PC-9 (cell line): ENCODE results near the gene M6PR. TPM values are rescaled to one million over a fixed set of nuclear protein-coding genes. Genes with fewer than 3 reads are reported as not detected.
"Not testable (repeated sequence)": the region's sequence is repeated elsewhere in the genome, so short reads cannot be mapped to it uniquely, and the experiment has no call there.

Experiments used
- BruUV-seq: library from RNA; stranded (reverse); fragments of 400-500 nt; replicated peaks from 2 replicates; lab custom pipeline; 2021; lab: Mats Ljungman, UMichigan
- CTCF ChIA-PET: fragments of 300-600 bp; sonication (Branson Sonifier 250); formaldehyde crosslinking; loops from one replicate; lab custom pipeline; 2022; ENCODE audit warnings: antibody characterized with exemption; lab: Charles Lee
- POLR2A ChIA-PET: fragments of 300-600 bp; sonication (Branson Sonifier 250); formaldehyde crosslinking; loops from one replicate; lab custom pipeline; 2022; ENCODE audit warnings: antibody characterized with exemption; ENCODE audit not compliant: unreplicated experiment; lab: Charles Lee
- DNase-seq, 2 experiments: peaks; one replicate each; pipeline versions ENCODE4 v3.0.0 to v3.0.0-alpha.2; 2015 to 2022; ENCODE audit warnings: mixed read lengths in 1 of 2
- H2AFZ ChIP-seq: fragments of 200-600 bp; sonication (generic); 2 replicates; pipeline ENCODE4 v1.8.1; 2017; ENCODE audit warnings: antibody characterized with exemption
- H3F3A ChIP-seq: fragments of 200-600 bp; sonication (generic); 2 replicates; pipeline ENCODE4 v1.8.1; 2017; ENCODE audit warnings: antibody characterized with exemption, mild to moderate bottlenecking, low read depth; ENCODE audit not compliant: insufficient read depth
- H3K27ac ChIP-seq: fragments of 200-600 bp; sonication (generic); 2 replicates; pipeline ENCODE4 v1.6.1; 2016; ENCODE audit warnings: mixed run types
- H3K27me3 ChIP-seq: fragments of 200-600 bp; sonication (generic); 2 replicates; pipeline ENCODE4 v1.6.1; 2016; ENCODE audit warnings: low read depth, mixed run types; ENCODE audit not compliant: insufficient read depth
- H3K36me3 ChIP-seq: fragments of 200-600 bp; sonication (generic); 2 replicates; pipeline ENCODE4 v1.6.1; 2016; ENCODE audit warnings: low read depth, mixed run types
- H3K4me1 ChIP-seq: fragments of 200-600 bp; sonication (generic); replicated peaks from 2 replicates; pipeline ENCODE4 v1.6.1; 2016; ENCODE audit warnings: mixed run types; ENCODE audit not compliant: insufficient read depth
- H3K4me2 ChIP-seq: fragments of 200-600 bp; sonication (generic); 2 replicates; pipeline ENCODE4 v1.6.1; 2017; ENCODE audit warnings: mixed run types
- H3K4me3 ChIP-seq: fragments of 200-600 bp; sonication (generic); 2 replicates; pipeline ENCODE4 v1.6.1; 2016; ENCODE audit warnings: mixed run types
- H3K79me2 ChIP-seq: fragments of 200-600 bp; sonication (generic); 2 replicates; pipeline ENCODE4 v1.6.1; 2017; ENCODE audit warnings: low read depth, mixed run types
- H3K9me2 ChIP-seq: fragments of 200-600 bp; sonication (generic); 2 replicates; pipeline ENCODE4 v1.8.1; 2017; ENCODE audit warnings: mild to moderate bottlenecking; ENCODE audit not compliant: insufficient read depth
- H3K9me3 ChIP-seq: fragments of 200-600 bp; sonication (generic); 2 replicates; pipeline ENCODE4 v1.8.1; 2016; ENCODE audit warnings: low read depth; ENCODE audit not compliant: insufficient read depth
- H4K20me1 ChIP-seq: fragments of 200-600 bp; sonication (generic); 2 replicates; pipeline ENCODE4 v1.8.1; 2017; ENCODE audit not compliant: insufficient read depth
- EZH2 ChIP-seq: fragments of 200-600 bp; sonication (generic); IDR thresholded peaks from 2 replicates; pipeline ENCODE4 v1.8.0; 2017; ENCODE audit warnings: antibody characterized with exemption, low read depth
- intact Hi-C: fragments of 100-400 bp; cut with micrococcal nuclease; formaldehyde crosslinking; loops from one replicate; pipeline ENCODE4 v1.10.0; 2022; ENCODE audit not compliant: unreplicated experiment
- total RNA-seq: library from RNA; stranded (reverse); gene quantifications from 2 replicates; pipeline ENCODE4 v1.2.3, GENCODE V29; 2021
- TF ChIP-seq, protein P1 (sequence below): fragments of 200-600 bp; sonication (generic); conservative IDR thresholded peaks from 2 replicates; pipeline ENCODE4 v1.6.1; 2017; ENCODE audit warnings: mixed run types, antibody characterized with exemption, mild to moderate bottlenecking, moderate library complexity

The M6PR gene
- total RNA-seq, 1 experiment from 2014 or later: 237 TPM

DNA sequence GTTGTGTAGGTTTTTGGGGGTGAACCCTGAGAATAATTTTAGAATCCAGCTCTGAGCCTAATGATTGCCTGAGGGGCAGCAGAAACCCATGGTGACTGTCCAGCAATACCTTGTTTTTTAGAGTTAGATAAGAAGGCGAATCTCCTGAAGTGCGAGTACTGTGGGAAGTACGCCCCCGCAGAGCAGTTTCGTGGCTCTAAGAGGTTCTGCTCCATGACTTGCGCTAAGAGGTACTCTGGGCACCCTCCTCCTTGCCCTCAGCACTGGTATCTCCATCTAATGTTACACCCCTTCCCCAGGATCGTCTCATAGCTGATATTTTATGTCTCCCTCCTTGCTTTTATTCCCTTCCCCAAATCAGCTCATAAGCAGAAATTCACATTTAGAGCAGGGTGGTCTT lies 12.7 kb downstream of the M6PR start:
- Histone ChIP-seq H2AFZ (no peak overlapping the region), H3K36me3 (0 out of 2 replicates have a peak, but pooled peaks cover 5% of the 10 kb centered on the region), H3K27me3 (no peaks in the 10 kb centered on the region), H3K79me2 (no peaks in the 10 kb centered on the region), H3K27ac (no peak overlapping the region), H4K20me1 (no peaks in the 10 kb centered on the region), H3K4me3 (no peak overlapping the region), H3K9me3 (no peaks in the 10 kb centered on the region), H3K4me1 (no peaks in the 10 kb centered on the region), H3K4me2 (no peak overlapping the region), H3F3A (no peaks in the 10 kb centered on the region), H3K9me2 (no peaks in the 10 kb centered on the region)
- intact Hi-C loops: no loop called here
- no peak for DNase-seq
- ChIA-PET POLR2A (no interaction called here), CTCF (no interaction called here)
- no TSS peak for BruUV-seq
- TF ChIP-seq EZH2: no peak
- TF ChIP-seq, protein P1, sequence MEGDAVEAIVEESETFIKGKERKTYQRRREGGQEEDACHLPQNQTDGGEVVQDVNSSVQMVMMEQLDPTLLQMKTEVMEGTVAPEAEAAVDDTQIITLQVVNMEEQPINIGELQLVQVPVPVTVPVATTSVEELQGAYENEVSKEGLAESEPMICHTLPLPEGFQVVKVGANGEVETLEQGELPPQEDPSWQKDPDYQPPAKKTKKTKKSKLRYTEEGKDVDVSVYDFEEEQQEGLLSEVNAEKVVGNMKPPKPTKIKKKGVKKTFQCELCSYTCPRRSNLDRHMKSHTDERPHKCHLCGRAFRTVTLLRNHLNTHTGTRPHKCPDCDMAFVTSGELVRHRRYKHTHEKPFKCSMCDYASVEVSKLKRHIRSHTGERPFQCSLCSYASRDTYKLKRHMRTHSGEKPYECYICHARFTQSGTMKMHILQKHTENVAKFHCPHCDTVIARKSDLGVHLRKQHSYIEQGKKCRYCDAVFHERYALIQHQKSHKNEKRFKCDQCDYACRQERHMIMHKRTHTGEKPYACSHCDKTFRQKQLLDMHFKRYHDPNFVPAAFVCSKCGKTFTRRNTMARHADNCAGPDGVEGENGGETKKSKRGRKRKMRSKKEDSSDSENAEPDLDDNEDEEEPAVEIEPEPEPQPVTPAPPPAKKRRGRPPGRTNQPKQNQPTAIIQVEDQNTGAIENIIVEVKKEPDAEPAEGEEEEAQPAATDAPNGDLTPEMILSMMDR: no peak

DNA sequence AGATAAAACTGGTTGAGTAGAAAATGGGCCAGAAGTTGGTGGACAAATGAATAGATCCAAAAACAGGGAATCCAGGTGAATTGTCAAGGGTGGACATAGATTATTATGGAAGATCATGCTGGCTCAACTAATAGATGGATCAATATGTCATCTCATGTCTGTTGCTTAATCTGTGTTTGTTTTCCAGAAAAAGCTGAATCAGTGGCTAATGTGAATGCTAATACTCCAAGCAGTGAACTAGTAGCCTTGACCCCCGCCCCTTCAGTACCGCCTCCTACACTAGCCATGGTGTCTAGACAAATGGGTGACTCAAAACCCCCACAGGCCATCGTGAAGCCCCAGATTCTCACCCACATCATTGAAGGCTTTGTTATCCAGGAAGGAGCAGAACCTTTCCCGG lies 15.4 kb downstream of the M6PR start:
- H3K36me3 ChIP-seq, POLR2A ChIA-PET, intact Hi-C loops, H3K4me2 ChIP-seq, H3K27ac ChIP-seq, H2AFZ ChIP-seq, H4K20me1 ChIP-seq, H3K9me3 ChIP-seq, BruUV-seq, CTCF ChIA-PET, H3K27me3 ChIP-seq, H3K4me1 ChIP-seq, H3K79me2 ChIP-seq, H3K4me3 ChIP-seq, H3K9me2 ChIP-seq, DNase-seq, H3F3A ChIP-seq: not testable (repeated sequence)

DNA sequence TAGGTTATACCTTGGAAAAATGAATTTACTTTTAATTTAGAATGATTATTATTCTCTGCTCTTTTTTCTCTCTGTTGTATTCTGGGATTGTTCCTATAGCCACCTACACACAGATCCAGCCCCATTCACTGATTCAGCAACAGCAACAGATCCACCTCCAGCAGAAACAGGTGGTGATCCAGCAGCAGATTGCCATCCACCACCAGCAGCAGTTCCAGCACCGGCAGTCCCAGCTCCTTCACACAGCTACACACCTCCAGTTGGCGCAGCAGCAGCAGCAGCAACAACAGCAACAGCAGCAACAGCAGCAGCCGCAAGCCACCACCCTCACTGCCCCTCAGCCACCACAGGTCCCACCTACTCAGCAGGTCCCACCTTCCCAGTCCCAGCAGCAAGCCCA lies 17.0 kb downstream of the M6PR start:
- BruUV-seq, H3K27ac ChIP-seq, H2AFZ ChIP-seq, H4K20me1 ChIP-seq, POLR2A ChIA-PET, H3K4me2 ChIP-seq, DNase-seq, H3K4me1 ChIP-seq, H3K9me2 ChIP-seq, H3K27me3 ChIP-seq, H3K4me3 ChIP-seq, intact Hi-C loops, CTCF ChIA-PET, H3K36me3 ChIP-seq, H3K79me2 ChIP-seq, H3K9me3 ChIP-seq, H3F3A ChIP-seq: not testable (repeated sequence)

DNA sequence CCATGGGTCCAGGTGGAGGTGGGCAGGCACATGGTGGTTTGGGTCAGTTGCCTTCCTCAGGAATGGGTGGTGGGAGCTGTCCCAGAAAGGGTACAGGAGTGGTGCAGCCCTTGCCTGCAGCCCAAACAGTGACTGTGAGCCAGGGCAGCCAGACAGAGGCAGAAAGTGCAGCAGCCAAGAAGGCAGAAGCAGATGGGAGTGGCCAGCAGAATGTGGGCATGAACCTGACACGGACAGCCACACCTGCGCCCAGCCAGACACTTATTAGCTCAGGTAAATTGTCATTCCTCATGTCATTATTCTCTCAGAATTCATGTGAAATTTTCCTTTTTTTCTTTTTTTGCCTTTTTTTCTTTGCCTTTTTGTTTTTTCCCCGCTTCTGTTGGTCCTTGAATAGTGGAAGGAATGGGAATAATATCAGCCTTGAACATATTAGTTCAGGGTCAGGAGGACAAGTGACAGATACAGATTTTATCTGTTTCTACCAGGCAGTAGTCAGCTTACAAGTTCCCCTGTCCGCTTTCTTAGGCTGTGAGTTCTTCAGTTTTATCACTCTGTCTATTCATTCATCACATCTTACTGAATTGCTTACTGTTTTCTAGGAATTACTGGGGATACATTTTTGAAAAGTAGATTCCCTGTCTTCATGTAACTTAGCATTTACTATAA lies 18.7 kb downstream of the M6PR start:
- BruUV-seq, POLR2A ChIA-PET, H4K20me1 ChIP-seq, DNase-seq, H3K9me2 ChIP-seq, H3K27ac ChIP-seq, H3K4me2 ChIP-seq, H3K9me3 ChIP-seq, H3K4me3 ChIP-seq, H3K36me3 ChIP-seq, CTCF ChIA-PET, H3F3A ChIP-seq, intact Hi-C loops, H3K27me3 ChIP-seq, H2AFZ ChIP-seq, H3K79me2 ChIP-seq, H3K4me1 ChIP-seq: not testable (repeated sequence)
